Activated CD8-positive, alpha-beta memory T cell treated with anti-CD3 and anti-CD28 coated beads, Interleukin-2, amount 50 U/mL, for 48 hours (primary cell): Measurements from ENCODE around the gene PSG7.
"Not testable (repeated sequence)": the region's sequence is repeated elsewhere in the genome, so short reads cannot be mapped to it uniquely, and the experiment has no call there.

Experiments used
- DNase-seq: peaks from one replicate; pipeline ENCODE4 v3.0.0-alpha.2; 2020

Gene PSG7

GRCh38 chr19:42937107-42937506 is at the start of gene PSG7:
PSG7 (minus strand) TSS chr19:42937207; CDS start chr19:42937076, 131 bp downstream.
- not testable (repeated sequence) for DNase-seq

- no peak for DNase-seq
Measured at GRCh38 chr19:42985588-42985987, 48.6 kb upstream of the PSG7 start.

- DNase-seq: not testable (repeated sequence)
Measured at GRCh38 chr19:42982111-42982510, 45.1 kb upstream of the PSG7 start.

- not testable (repeated sequence) for DNase-seq
Measured at GRCh38 chr19:42971451-42971850, 34.4 kb upstream of the PSG7 start.

- no peak for DNase-seq
Measured at GRCh38 chr19:42965176-42965575, 28.2 kb upstream of the PSG7 start.

GRCh38 chr19:42961119-42961518 is 24.1 kb upstream of the PSG7 start:
- no peak for DNase-seq

GRCh38 chr19:42952126-42952525 is 15.1 kb upstream of the PSG7 start:
- not testable (repeated sequence) for DNase-seq

GRCh38 chr19:42951476-42951875 is 14.5 kb upstream of the PSG7 start:
- DNase-seq: not testable (repeated sequence)

- DNase-seq: no peak
Measured at GRCh38 chr19:42942187-42942789, 5.3 kb upstream of the PSG7 start.

- DNase-seq: not testable (repeated sequence)
Measured at GRCh38 chr19:42934726-42935125, 2.3 kb downstream of the PSG7 start.

- not testable (repeated sequence) for DNase-seq
Measured at GRCh38 chr19:42934183-42934582, 2.8 kb downstream of the PSG7 start.

- not testable (repeated sequence) for DNase-seq
Measured at GRCh38 chr19:42933412-42933811, 3.6 kb downstream of the PSG7 start.

GRCh38 chr19:42932485-42933101 is 4.4 kb downstream of the PSG7 start:
- DNase-seq: not testable (repeated sequence)

- peak; percentile 78 for DNase-seq
Measured at GRCh38 chr19:42930214-42930613, 6.8 kb downstream of the PSG7 start.

GRCh38 chr19:42928896-42929295 is 8.1 kb downstream of the PSG7 start:
- no peak for DNase-seq

- DNase-seq: no peak
Measured at GRCh38 chr19:42926781-42927180, 10.2 kb downstream of the PSG7 start.

GRCh38 chr19:42923106-42923505 is 13.9 kb downstream of the PSG7 start:
- peak; percentile 60 for DNase-seq

GRCh38 chr19:42920971-42921370 is 16.0 kb downstream of the PSG7 start:
- not testable (repeated sequence) for DNase-seq

- no peak for DNase-seq
Measured at GRCh38 chr19:42919757-42920079, 17.3 kb downstream of the PSG7 start.

GRCh38 chr19:42919070-42919756 is 17.8 kb downstream of the PSG7 start:
- DNase-seq: not testable (repeated sequence)

- not testable (repeated sequence) for DNase-seq
Measured at GRCh38 chr19:42918377-42919069, 18.5 kb downstream of the PSG7 start.

GRCh38 chr19:42917634-42918033 is 19.4 kb downstream of the PSG7 start, which contains the start of gene PSG6:
PSG6 (minus strand) TSS chr19:42917894; CDS start chr19:42917792, 102 bp downstream.
- not testable (repeated sequence) for DNase-seq

- DNase-seq: not testable (repeated sequence)
Measured at GRCh38 chr19:42916931-42917330, 20.1 kb downstream of the PSG7 start.
